Liver (tissue), 9 donors: ENCODE data around the gene PITPNM1. TPM values are rescaled to one million over a fixed set of nuclear protein-coding genes. Genes with fewer than 3 reads are reported as not detected.
"Not testable (repeated sequence)": the region's sequence is repeated elsewhere in the genome, so short reads cannot be mapped to it uniquely, and the experiment has no call there.

ENCODE experiments used
- DNase-seq: peaks from one replicate; pipeline ENCODE4 v3.0.0-alpha.2; 2017; ENCODE audit warnings: low spot score
- H3K27ac ChIP-seq, 2 donors: one replicate each; pipeline ENCODE4 v1.7.0; 2013; ENCODE audit warnings: inconsistent platforms in 2 of 2, low read length in 2 of 2, control low read depth in 1 of 2, low read depth in 1 of 2, mild to moderate bottlenecking in 1 of 2
- H3K27me3 ChIP-seq, 4 donors: one replicate each; pipeline versions ENCODE4 v1.6.1 to v1.7.0; 2013; ENCODE audit warnings: low read length in 3 of 4, inconsistent platforms in 1 of 4, mild to moderate bottlenecking in 1 of 4, moderate library complexity in 1 of 4; ENCODE audit not compliant: control insufficient read depth in 4 of 4, insufficient read depth in 4 of 4
- H3K36me3 ChIP-seq, 4 donors: one replicate each; pipeline versions ENCODE4 v1.6.1 to v1.7.0; 2013; ENCODE audit warnings: low read length in 3 of 4, mild to moderate bottlenecking in 3 of 4, low read depth in 1 of 4, moderate library complexity in 1 of 4; ENCODE audit not compliant: control insufficient read depth in 4 of 4, insufficient read depth in 3 of 4
- H3K4me1 ChIP-seq, 4 donors: one replicate each; pipeline versions ENCODE4 v1.6.1 to v1.7.0; 2013; ENCODE audit warnings: low read length in 3 of 4, mild to moderate bottlenecking in 3 of 4, moderate library complexity in 1 of 4; ENCODE audit not compliant: control insufficient read depth in 4 of 4, insufficient read depth in 4 of 4
- H3K4me3 ChIP-seq, 3 donors: one replicate each; pipeline versions ENCODE4 v1.6.1 to v1.7.0; 2013; ENCODE audit warnings: low read length in 3 of 3, control low read depth in 1 of 3, low read depth in 1 of 3, mild to moderate bottlenecking in 1 of 3
- H3K9ac ChIP-seq, 2 donors: one replicate each; pipeline ENCODE4 v1.7.0; 2013; ENCODE audit warnings: low read length in 2 of 2, mild to moderate bottlenecking in 2 of 2, moderate library complexity in 2 of 2, control low read depth in 1 of 2, low read depth in 1 of 2
- H3K9me3 ChIP-seq, 4 donors: one replicate each; pipeline versions ENCODE4 v1.6.1 to v1.7.0; 2013; ENCODE audit warnings: low read length in 3 of 4; ENCODE audit not compliant: control insufficient read depth in 4 of 4
- EGR1 ChIP-seq, 2 donors: IDR thresholded peaks; 2 replicates each; pipeline ENCODE4 v1.6.1; 2016 to 2018; ENCODE audit warnings: antibody characterized with exemption in 2 of 2, low read depth in 2 of 2
- FOXA1 ChIP-seq: IDR thresholded peaks from 2 replicates; pipeline ENCODE4 v1.6.1; 2016; ENCODE audit warnings: antibody characterized with exemption
- FOXA2 ChIP-seq: IDR thresholded peaks from 2 replicates; pipeline ENCODE4 v1.6.1; 2016; ENCODE audit warnings: antibody characterized with exemption
- GABPA ChIP-seq, 2 donors: IDR thresholded peaks in 1 of 2; conservative IDR thresholded peaks in 1 of 2; 2 replicates each; pipeline ENCODE4 v1.6.1; 2016; ENCODE audit warnings: antibody characterized with exemption in 2 of 2, mild to moderate bottlenecking in 1 of 2, moderate library complexity in 1 of 2
- HNF4G ChIP-seq: IDR thresholded peaks from 2 replicates; pipeline ENCODE4 v1.6.1; 2016; ENCODE audit warnings: antibody characterized with exemption
- JUND ChIP-seq, 2 donors: IDR thresholded peaks; 2 replicates each; pipeline ENCODE4 v1.6.1; 2016; ENCODE audit warnings: antibody characterized with exemption in 2 of 2
- RXRA ChIP-seq, 2 donors: IDR thresholded peaks; 2 replicates each; pipeline ENCODE4 v1.6.1; 2017 to 2018; ENCODE audit warnings: antibody characterized with exemption in 2 of 2, mild to moderate bottlenecking in 1 of 2
- SP1 ChIP-seq: IDR thresholded peaks from 2 replicates; pipeline ENCODE4 v1.6.1; 2018; ENCODE audit warnings: antibody characterized with exemption, mild to moderate bottlenecking
- TAF1 ChIP-seq: conservative IDR thresholded peaks from 2 replicates; pipeline ENCODE4 v1.6.1; 2016; ENCODE audit warnings: antibody characterized with exemption, mild to moderate bottlenecking
- YY1 ChIP-seq: IDR thresholded peaks from 2 replicates; pipeline ENCODE4 v1.6.1; 2016; ENCODE audit warnings: antibody characterized with exemption, mild to moderate bottlenecking
- WGBS: extraction: QIAGEN DNeasy Blood & Tissue Kit; methylation state at CpG from one replicate; pipeline ENCODE4 v1.1.7; 2013; 5-methylcytosine and 5-hydroxymethylcytosine counted together
- polyA plus RNA-seq, 2 donors: library from polyadenylated mRNA; stranded (reverse) in 1 of 2; unstranded in 1 of 2; fragments of 200-250 nt in 1 of 2; fragments of >200 nt in 1 of 2; fragmentation: Nextera tagmentation in 1 of 2; extraction: Ambion mirVana in 1 of 2; gene quantifications; one replicate each; pipeline versions ENCODE4 v1.2.1 to v1.2.3, GENCODE V29; 2013 to 2015
- total RNA-seq, 2 donors: library from RNA; depleted of rRNA; stranded (reverse); fragments of >200 nt; gene quantifications; one replicate each; pipeline ENCODE4 v1.2.3, GENCODE V29; 2014
- TF ChIP-seq, protein P1 (sequence below): IDR thresholded peaks from 2 replicates; pipeline ENCODE4 v1.6.1; 2016; ENCODE audit warnings: antibody characterized with exemption
- TF ChIP-seq, protein P2 (sequence below): IDR thresholded peaks from 2 replicates; pipeline ENCODE4 v1.6.1; 2016; ENCODE audit warnings: antibody characterized with exemption
- TF ChIP-seq, protein P3 (sequence below): fragments of 150-350 bp; IDR thresholded peaks from 2 replicates; pipeline ENCODE4 v1.5.1; 2017; ENCODE audit warnings: improper control_type of control experiment, low read depth, low read length; ENCODE audit not compliant: missing input control
- TF ChIP-seq, protein P4 (sequence below): IDR thresholded peaks from 2 replicates; pipeline ENCODE4 v1.6.1; 2016; ENCODE audit warnings: antibody characterized with exemption, mild to moderate bottlenecking
- donor health status: healthy.
- donor health status: healthy.
- donor health status: healthy.
- donor health status: healthy.
- donor health status: healthy.

Gene PITPNM1
- total and polyA plus RNA-seq, 4 donors = 1.3 to 9.3 (median 5.1) TPM

DNA sequence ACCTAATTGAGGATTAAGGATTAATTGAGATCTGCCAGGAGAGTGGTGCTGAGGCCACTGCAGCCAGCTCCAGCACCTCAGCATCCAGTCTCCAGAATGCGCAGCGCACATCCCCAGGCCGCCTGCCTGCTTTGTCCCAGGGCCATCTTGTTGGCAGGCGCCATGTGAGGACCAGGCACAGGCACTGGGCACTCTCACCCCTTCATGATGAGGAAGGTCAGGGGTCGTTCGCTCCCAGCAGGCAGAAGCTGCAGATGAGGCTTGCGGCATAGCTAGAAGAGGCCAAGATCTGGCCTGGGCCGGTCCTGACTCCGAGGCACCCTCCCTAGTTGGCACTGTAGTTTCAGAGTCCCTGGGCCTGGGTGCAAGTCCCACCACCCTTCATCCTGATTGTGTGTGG, 11.6 kb upstream of the PITPNM1 start (continued):
- TF ChIP-seq, protein P1, sequence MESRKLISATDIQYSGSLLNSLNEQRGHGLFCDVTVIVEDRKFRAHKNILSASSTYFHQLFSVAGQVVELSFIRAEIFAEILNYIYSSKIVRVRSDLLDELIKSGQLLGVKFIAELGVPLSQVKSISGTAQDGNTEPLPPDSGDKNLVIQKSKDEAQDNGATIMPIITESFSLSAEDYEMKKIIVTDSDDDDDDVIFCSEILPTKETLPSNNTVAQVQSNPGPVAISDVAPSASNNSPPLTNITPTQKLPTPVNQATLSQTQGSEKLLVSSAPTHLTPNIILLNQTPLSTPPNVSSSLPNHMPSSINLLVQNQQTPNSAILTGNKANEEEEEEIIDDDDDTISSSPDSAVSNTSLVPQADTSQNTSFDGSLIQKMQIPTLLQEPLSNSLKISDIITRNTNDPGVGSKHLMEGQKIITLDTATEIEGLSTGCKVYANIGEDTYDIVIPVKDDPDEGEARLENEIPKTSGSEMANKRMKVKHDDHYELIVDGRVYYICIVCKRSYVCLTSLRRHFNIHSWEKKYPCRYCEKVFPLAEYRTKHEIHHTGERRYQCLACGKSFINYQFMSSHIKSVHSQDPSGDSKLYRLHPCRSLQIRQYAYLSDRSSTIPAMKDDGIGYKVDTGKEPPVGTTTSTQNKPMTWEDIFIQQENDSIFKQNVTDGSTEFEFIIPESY = no peak
- TF ChIP-seq FOXA2 (no peak), RXRA (IDR thresholded peaks at IDR 0.05) (no peak), SP1 (no peak), TAF1 (no peak), FOXA1 (no peak), YY1 (no peak), HNF4G (no peak), GABPA (IDR thresholded peaks at IDR 0.05 in 1 of 2, conservative IDR thresholded peaks at IDR 0.05 in 1 of 2) (no peak), JUND (IDR thresholded peaks at IDR 0.05) (no peak)

DNA sequence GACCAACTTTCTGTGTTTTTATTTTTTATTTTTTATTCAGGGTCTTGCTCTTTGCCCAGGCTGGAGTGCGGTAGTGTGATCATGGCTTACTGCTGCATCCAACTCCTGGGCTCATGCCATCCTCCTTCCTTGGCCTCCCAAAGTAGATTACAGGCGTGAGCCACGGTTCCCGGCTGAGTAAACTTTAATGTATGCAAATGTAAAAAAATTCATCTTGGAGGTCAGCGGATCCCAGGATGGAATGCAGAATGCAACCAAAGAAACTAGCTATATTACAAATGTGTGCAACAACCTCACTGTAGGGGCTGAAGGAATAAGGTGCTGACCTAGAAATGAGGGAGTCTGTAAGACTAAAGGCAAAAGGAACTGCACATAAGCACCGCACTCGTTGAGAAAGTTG, 9.0 kb upstream of the PITPNM1 start:
- Histone ChIP-seq H3K4me3 (no peak overlapping the region), H3K27ac (no peak overlapping the region), H3K9ac (no peak overlapping the region), H3K9me3 (no peaks in the 10 kb centered on the region), H3K4me1 (no peaks in the 10 kb centered on the region), H3K36me3 (no peaks in the 10 kb centered on the region), H3K27me3 (no peaks in the 10 kb centered on the region)
- no peak for DNase-seq
- 83% methylated on average over 7 of the region's 7 CpGs for WGBS
- TF ChIP-seq, protein P2, sequence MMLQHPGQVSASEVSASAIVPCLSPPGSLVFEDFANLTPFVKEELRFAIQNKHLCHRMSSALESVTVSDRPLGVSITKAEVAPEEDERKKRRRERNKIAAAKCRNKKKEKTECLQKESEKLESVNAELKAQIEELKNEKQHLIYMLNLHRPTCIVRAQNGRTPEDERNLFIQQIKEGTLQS = no peak
- TF ChIP-seq, protein P1 = no peak
- TF ChIP-seq TAF1 = no peak
- no peak for TF ChIP-seq FOXA2
- TF ChIP-seq, protein P3, sequence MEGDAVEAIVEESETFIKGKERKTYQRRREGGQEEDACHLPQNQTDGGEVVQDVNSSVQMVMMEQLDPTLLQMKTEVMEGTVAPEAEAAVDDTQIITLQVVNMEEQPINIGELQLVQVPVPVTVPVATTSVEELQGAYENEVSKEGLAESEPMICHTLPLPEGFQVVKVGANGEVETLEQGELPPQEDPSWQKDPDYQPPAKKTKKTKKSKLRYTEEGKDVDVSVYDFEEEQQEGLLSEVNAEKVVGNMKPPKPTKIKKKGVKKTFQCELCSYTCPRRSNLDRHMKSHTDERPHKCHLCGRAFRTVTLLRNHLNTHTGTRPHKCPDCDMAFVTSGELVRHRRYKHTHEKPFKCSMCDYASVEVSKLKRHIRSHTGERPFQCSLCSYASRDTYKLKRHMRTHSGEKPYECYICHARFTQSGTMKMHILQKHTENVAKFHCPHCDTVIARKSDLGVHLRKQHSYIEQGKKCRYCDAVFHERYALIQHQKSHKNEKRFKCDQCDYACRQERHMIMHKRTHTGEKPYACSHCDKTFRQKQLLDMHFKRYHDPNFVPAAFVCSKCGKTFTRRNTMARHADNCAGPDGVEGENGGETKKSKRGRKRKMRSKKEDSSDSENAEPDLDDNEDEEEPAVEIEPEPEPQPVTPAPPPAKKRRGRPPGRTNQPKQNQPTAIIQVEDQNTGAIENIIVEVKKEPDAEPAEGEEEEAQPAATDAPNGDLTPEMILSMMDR = no peak
- TF ChIP-seq EGR1 (IDR thresholded peaks at IDR 0.05; ENCODE audit: low read depth in 2 of 2) = no peak
- TF ChIP-seq, protein P4, sequence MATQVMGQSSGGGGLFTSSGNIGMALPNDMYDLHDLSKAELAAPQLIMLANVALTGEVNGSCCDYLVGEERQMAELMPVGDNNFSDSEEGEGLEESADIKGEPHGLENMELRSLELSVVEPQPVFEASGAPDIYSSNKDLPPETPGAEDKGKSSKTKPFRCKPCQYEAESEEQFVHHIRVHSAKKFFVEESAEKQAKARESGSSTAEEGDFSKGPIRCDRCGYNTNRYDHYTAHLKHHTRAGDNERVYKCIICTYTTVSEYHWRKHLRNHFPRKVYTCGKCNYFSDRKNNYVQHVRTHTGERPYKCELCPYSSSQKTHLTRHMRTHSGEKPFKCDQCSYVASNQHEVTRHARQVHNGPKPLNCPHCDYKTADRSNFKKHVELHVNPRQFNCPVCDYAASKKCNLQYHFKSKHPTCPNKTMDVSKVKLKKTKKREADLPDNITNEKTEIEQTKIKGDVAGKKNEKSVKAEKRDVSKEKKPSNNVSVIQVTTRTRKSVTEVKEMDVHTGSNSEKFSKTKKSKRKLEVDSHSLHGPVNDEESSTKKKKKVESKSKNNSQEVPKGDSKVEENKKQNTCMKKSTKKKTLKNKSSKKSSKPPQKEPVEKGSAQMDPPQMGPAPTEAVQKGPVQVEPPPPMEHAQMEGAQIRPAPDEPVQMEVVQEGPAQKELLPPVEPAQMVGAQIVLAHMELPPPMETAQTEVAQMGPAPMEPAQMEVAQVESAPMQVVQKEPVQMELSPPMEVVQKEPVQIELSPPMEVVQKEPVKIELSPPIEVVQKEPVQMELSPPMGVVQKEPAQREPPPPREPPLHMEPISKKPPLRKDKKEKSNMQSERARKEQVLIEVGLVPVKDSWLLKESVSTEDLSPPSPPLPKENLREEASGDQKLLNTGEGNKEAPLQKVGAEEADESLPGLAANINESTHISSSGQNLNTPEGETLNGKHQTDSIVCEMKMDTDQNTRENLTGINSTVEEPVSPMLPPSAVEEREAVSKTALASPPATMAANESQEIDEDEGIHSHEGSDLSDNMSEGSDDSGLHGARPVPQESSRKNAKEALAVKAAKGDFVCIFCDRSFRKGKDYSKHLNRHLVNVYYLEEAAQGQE = no peak
- TF ChIP-seq RXRA (IDR thresholded peaks at IDR 0.05) = no peak
- no peak for TF ChIP-seq HNF4G

DNA sequence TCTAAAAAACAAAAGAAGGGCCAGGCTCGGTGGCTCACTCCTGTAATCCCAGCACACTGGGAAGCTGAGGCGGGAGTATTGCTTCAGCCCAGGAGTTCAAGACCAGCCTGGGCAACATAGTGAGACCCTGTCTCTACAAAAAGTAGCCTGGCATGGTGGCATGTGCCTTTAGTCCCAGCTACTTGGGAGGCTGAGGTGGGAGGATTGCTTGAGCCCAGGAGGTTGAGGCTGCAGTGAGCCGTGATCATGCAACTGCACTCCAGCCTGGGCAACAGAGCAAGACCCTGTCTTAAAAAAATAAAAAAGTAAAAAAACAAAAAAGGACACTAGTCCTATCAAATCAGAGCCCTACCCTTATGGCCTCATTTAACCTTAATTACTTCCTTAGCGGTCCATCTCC, 6.4 kb upstream of the PITPNM1 start:
- H3K36me3 ChIP-seq, H3K27me3 ChIP-seq, DNase-seq, H3K4me3 ChIP-seq, H3K9ac ChIP-seq, H3K27ac ChIP-seq, H3K9me3 ChIP-seq: not testable (repeated sequence)
- WGBS = 93% methylated on average over 4 of the region's 4 CpGs
- peaks cover 0 to 19% (median 13%) of the 10 kb centered on the region in 4 donors for H3K4me1 ChIP-seq
